ENCODE measurements around the gene WNT9B. TPM values are rescaled to one million over a fixed set of nuclear protein-coding genes. Genes with fewer than 3 reads are reported as not detected.

WNT9B gene
- total RNA-seq, 1 donor from 2014 or later = not detected

DNA sequence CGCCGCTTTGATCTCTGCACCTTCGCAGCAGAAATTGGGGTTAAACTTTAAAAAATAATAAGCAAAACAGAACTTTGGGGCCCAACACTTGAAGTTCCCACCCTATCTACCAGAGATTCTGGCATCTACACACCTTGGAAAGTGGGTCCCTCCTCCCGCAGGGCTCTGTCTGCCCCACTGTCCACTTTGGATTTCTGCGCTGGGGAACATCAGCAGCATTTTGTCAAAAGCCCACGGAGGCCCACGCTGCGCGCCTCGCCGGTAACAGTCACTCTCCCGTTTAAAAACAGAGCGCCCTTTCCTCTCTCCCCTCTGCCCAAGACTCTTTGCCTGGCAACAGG, 725 bp upstream of the WNT9B start:
- no peak overlapping the region for H3K4me3 Mint-ChIP-seq
- peaks cover 61% of the 10 kb centered on the region for H3K27me3 Mint-ChIP-seq (ENCODE audit: insufficient read depth)
- no peak overlapping the region for H3K27ac Mint-ChIP-seq
- no peaks in the 10 kb centered on the region for H3K4me1 Mint-ChIP-seq (ENCODE audit: low read depth)
- intact Hi-C loops (cut with micrococcal nuclease) = no loop called here
- no peaks in the 10 kb centered on the region for H3K9me3 Mint-ChIP-seq
- no peaks in the 10 kb centered on the region for H3K36me3 Mint-ChIP-seq (ENCODE audit: low read depth)
- no peak for DNase-seq (ENCODE audit: low spot score)

DNA sequence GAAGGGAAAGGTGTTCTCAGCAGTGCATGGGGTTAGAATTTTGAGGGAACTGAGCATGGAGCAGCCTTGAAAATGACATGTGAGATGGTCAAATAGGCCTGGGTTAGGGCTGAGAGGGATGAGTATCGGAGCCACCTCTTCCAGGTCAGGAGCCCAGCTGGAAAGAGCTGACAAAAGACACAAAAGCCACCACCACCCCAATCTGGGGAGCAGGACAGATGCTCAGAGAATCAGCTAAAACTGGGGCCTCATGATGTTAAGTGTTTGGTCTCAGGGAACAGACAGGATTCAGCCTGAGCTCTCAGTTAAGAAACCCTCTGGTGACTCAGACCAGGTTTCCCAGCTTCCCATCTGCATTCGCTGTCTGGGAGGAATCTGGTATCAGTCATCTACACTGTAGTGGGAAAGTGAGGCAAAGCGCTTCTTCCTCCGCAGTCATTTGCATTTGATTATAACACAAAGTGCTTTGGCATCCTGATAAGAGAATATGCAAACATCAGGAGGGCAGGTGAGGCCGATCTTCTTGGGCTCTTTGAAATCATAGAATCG, 2.6 kb downstream of the WNT9B start:
- Mint-ChIP-seq H3K27me3 (ENCODE audit: insufficient read depth) (peaks cover 50% of the 10 kb centered on the region), H3K9me3 (no peaks in the 10 kb centered on the region), H3K36me3 (ENCODE audit: low read depth) (no peaks in the 10 kb centered on the region), H3K4me3 (no peak overlapping the region), H3K27ac (no peak overlapping the region), H3K4me1 (ENCODE audit: low read depth) (no peaks in the 10 kb centered on the region)
- intact Hi-C loops (cut with micrococcal nuclease) = no loop called here
- DNase-seq (ENCODE audit: low spot score) = no peak

DNA sequence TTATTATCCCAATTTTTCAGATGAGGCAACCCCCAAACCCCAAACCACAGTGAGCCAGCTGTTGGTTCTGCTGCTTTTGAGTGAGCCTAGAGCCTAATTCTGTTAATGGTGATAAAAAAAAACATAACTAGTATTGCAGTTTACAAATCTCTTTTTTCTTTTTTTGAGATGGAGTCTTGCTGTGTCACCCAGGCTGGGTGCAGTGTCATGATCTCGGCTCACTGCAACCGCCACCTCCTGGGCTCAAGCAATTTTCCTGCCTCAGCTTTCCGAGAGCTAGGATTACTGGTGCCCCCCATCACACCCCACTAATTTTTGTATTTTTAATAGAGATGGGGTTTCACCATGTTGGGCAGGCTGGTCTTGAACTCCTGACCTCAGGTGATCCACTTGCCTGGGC, 3.1 kb downstream of the WNT9B start:
- Mint-ChIP-seq H3K4me1 (ENCODE audit: low read depth) (no peaks in the 10 kb centered on the region), H3K27me3 (ENCODE audit: insufficient read depth) (peaks cover 49% of the 10 kb centered on the region), H3K27ac (no peak overlapping the region)

DNA sequence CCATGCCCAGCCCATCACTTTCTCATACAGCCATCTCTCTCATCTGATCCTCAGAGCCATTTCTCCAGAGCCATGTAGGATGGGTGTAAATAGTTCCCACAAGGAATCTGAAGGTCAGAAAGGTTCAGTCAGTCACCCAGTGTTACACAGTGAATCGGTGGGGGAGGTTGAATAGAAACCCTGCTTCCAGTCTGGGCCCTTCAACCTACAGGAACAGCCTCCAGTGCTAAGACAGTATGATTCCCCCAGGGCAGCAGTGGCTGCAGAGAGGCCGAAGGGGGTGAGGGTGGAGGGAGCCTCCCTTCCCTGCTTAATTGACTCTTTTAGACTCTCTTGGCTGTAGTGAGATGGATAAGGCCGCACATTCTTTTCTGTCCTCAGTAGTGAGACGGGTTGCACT, 3.6 kb downstream of the WNT9B start:
- H3K9me3 Mint-ChIP-seq = no peaks in the 10 kb centered on the region
- intact Hi-C loops (cut with micrococcal nuclease) = no loop called here
- no peaks in the 10 kb centered on the region for H3K4me1 Mint-ChIP-seq (ENCODE audit: low read depth)
- H3K27me3 Mint-ChIP-seq (ENCODE audit: insufficient read depth) = peaks cover 46% of the 10 kb centered on the region
- no peak overlapping the region for H3K27ac Mint-ChIP-seq
- no peaks in the 10 kb centered on the region for H3K36me3 Mint-ChIP-seq (ENCODE audit: low read depth)
- no peak for DNase-seq (ENCODE audit: low spot score)
- no peak overlapping the region for H3K4me3 Mint-ChIP-seq

More for the DNA sequence above, 3.1 kb downstream of the WNT9B start:
- no peaks in the 10 kb centered on the region for H3K36me3 Mint-ChIP-seq (ENCODE audit: low read depth)
- no peak for DNase-seq (ENCODE audit: low spot score)
- H3K9me3 Mint-ChIP-seq = no peaks in the 10 kb centered on the region
- intact Hi-C loops (cut with micrococcal nuclease) = no loop called here
- no peak overlapping the region for H3K4me3 Mint-ChIP-seq

DNA sequence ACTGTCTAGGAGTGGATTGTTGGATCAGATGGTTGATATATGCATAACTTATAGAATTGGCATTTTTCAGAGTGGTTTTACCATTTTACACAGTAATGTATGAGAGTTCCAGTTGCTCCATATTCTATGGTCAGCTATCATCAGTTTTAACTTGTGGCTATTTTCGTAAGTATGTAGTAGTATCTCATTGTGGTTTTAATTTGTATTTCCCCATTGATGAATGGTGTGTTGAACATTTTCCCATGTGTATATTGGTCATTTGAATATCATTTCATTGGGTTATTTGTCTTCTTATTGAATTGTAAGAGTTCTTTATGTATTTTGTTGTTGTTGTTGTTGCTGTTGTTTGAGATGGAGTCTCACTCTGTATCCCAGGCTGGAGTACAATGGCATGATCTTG, 6.2 kb downstream of the WNT9B start:
- no peaks in the 10 kb centered on the region for H3K36me3 Mint-ChIP-seq (ENCODE audit: low read depth)
- intact Hi-C loops (cut with micrococcal nuclease) = no loop called here
- no peaks in the 10 kb centered on the region for H3K9me3 Mint-ChIP-seq
- H3K27me3 Mint-ChIP-seq (ENCODE audit: insufficient read depth) = peaks cover 26% of the 10 kb centered on the region
- H3K27ac Mint-ChIP-seq = no peak overlapping the region
- DNase-seq (ENCODE audit: low spot score) = no peak
- no peak overlapping the region for H3K4me3 Mint-ChIP-seq
- no peaks in the 10 kb centered on the region for H3K4me1 Mint-ChIP-seq (ENCODE audit: low read depth)

DNA sequence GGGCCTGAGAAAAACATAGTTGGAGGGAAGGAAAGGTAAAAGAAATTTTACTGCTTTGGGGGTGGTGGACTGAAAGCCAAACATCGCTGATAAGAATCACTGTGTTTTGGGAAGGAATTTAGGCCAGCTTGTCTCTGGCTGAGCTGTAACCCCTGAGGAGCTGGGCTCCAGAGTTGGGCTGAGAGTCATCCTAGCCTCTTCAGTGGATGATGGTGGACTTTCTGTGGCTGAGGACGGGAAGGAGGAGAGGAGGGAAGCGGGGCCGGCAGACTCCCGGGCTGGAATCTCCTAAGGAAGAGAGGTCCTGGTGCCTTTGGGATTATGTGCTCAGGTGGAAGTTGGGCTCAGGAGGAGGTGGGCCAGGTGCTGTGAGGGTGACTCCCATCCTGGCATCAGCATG, 8.6 kb downstream of the WNT9B start:
- intact Hi-C loops (cut with micrococcal nuclease) = no loop called here
- H3K36me3 Mint-ChIP-seq (ENCODE audit: low read depth) = no peaks in the 10 kb centered on the region
- H3K27ac Mint-ChIP-seq = no peak overlapping the region
- H3K27me3 Mint-ChIP-seq (ENCODE audit: insufficient read depth) = peaks cover 16% of the 10 kb centered on the region
- DNase-seq (ENCODE audit: low spot score) = no peak
- H3K4me1 Mint-ChIP-seq (ENCODE audit: low read depth) = no peaks in the 10 kb centered on the region
- H3K4me3 Mint-ChIP-seq = no peak overlapping the region
- no peaks in the 10 kb centered on the region for H3K9me3 Mint-ChIP-seq

DNA sequence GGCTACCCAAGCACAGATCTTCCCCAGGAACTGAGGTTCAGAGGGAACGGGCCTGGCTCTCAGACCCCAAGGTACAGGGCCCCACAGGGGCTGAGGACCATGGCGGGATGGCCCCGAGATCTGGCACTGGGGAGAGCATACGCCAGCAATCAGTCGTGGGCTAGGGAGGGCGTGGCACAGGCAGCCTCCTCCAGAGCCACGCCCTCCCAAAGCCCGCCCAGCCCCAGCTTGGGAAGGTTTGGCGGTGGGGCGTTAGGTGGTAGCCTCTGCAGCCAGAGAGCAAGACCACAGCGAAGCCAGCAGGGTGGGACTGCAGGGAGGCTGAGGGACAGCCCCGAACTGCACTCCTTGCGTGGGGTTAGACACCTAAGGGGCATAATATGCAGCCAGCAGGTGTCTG, 11.6 kb downstream of the WNT9B start:
- DNase-seq (ENCODE audit: low spot score) = no peak
- Mint-ChIP-seq H3K36me3 (ENCODE audit: low read depth) (no peaks in the 10 kb centered on the region), H3K4me3 (no peak overlapping the region), H3K4me1 (ENCODE audit: low read depth) (no peaks in the 10 kb centered on the region), H3K27me3 (ENCODE audit: insufficient read depth) (peaks cover 7% of the 10 kb centered on the region), H3K9me3 (no peaks in the 10 kb centered on the region), H3K27ac (no peak overlapping the region)
- intact Hi-C loops (cut with micrococcal nuclease) = no loop called here

DNA sequence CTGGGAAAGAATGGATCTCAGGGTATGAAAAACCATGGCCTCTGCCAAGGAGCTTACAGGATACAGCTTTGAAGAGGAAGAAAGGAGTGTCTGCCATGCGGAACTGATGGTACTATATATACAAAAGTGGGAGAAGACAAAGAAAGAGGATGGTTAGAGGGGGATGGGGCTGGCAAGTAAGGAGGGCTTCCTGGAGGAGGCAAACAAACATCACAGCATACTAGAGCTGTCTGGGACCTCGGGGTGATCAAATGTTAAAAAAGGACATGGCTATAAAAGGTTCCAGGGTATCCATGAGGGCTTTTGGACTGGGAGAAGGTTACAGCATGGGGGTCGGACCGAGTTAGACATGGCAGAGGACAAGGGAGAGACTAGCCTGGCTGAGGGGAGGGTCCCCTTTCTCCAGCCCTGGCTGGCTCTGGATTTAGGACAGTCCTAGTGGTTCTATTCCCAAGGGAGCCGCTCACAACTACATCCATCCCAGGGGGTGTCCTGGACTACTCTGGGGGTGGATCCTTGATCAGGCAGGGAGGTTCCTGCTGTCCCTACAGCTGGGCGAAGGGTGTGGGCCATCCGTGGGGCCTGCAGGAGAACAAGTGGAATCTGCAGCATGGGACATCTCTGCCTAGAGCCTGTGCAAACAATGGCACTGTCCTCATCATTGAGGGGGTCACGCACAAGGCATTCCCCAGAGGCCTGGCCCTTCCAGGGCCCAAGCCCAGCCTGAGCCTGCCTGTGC, 12.2 kb downstream of the WNT9B start:
- intact Hi-C loops (cut with micrococcal nuclease) = no loop called here
- H3K36me3 Mint-ChIP-seq (ENCODE audit: low read depth) = no peaks in the 10 kb centered on the region
- H3K27me3 Mint-ChIP-seq (ENCODE audit: insufficient read depth) = peaks cover 7% of the 10 kb centered on the region
- DNase-seq (ENCODE audit: low spot score) = no peak
- no peak overlapping the region for H3K4me3 Mint-ChIP-seq
- no peaks in the 10 kb centered on the region for H3K9me3 Mint-ChIP-seq
- no peaks in the 10 kb centered on the region for H3K4me1 Mint-ChIP-seq (ENCODE audit: low read depth)
- H3K27ac Mint-ChIP-seq = no peak overlapping the region

DNA sequence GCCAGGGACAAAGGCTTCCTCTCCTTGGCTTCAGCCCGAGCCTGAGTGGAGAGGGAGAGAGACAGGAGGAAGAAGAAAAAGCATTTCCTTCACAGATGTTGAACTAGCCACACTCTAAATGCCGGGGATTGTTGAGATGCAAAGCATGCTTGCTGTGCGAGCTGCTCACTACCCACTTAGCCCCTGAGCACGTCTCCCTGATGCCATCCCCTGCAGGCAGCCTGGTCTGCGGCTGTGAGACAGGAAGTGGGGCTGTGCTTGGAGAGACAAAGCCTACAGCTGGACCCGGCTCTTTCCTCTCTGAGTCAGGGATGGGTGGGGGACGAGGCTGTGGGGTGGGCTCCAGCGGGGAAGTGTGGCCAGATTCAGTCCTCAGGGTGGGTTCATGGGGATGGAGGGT, 13.7 kb downstream of the WNT9B start:
- no peak for DNase-seq (ENCODE audit: low spot score)
- Mint-ChIP-seq H3K4me1 (ENCODE audit: low read depth) (no peaks in the 10 kb centered on the region), H3K4me3 (no peak overlapping the region), H3K36me3 (ENCODE audit: low read depth) (no peaks in the 10 kb centered on the region), H3K27me3 (ENCODE audit: insufficient read depth) (peaks cover 7% of the 10 kb centered on the region), H3K27ac (no peak overlapping the region), H3K9me3 (no peaks in the 10 kb centered on the region)
- intact Hi-C loops (cut with micrococcal nuclease) = no loop called here

DNA sequence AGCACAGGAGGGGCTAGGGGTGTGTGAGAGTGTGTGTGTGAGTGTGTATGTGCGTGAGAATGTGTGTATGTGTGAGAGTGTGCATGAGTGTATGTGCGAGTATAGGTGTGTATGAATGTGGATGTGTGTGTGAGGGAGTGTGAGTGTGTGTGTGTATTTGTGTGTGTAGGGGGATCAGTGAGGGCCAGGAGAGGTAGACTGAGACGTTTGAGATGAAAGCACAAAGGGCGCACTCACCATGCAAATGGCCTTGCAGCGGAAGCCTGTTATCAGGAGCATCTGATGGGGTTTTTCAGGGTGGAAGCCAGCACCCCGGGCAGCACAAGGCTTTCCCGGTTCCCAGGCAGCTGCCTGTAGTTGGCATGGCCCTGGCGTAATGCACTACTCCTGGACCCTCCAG, 14.9 kb downstream of the WNT9B start:
- Mint-ChIP-seq H3K27ac (no peak overlapping the region), H3K9me3 (no peaks in the 10 kb centered on the region), H3K4me3 (no peak overlapping the region), H3K36me3 (ENCODE audit: low read depth) (no peaks in the 10 kb centered on the region), H3K27me3 (ENCODE audit: insufficient read depth) (peaks cover 7% of the 10 kb centered on the region), H3K4me1 (ENCODE audit: low read depth) (no peaks in the 10 kb centered on the region)
- no peak for DNase-seq (ENCODE audit: low spot score)
- intact Hi-C loops (cut with micrococcal nuclease) = no loop called here

DNA sequence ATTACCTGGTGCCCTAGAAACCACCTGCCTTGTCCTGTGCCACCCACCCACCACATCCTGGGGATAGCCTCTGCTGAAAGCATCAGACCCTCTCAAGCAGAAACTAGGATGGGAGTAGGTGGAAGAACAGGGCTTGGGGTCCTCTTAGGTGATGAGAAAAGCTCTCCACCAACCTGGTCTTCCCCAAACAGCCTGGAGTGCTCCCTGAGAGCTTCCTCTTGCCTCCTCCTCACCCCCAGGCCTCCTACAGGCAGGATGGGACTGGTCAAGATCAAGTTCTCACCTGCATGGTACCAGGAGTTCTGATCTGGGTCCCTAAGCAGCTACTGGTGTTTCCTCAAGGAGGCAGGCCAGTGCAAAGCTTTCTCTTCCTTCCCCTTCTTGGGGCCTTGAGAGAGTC, 15.4 kb downstream of the WNT9B start:
- H3K36me3 Mint-ChIP-seq (ENCODE audit: low read depth) = no peaks in the 10 kb centered on the region
- no peak for DNase-seq (ENCODE audit: low spot score)
- no peaks in the 10 kb centered on the region for H3K9me3 Mint-ChIP-seq
- H3K27me3 Mint-ChIP-seq (ENCODE audit: insufficient read depth) = peaks cover 7% of the 10 kb centered on the region
- no peak overlapping the region for H3K4me3 Mint-ChIP-seq
- intact Hi-C loops (cut with micrococcal nuclease) = no loop called here
- no peaks in the 10 kb centered on the region for H3K4me1 Mint-ChIP-seq (ENCODE audit: low read depth)
- no peak overlapping the region for H3K27ac Mint-ChIP-seq

DNA sequence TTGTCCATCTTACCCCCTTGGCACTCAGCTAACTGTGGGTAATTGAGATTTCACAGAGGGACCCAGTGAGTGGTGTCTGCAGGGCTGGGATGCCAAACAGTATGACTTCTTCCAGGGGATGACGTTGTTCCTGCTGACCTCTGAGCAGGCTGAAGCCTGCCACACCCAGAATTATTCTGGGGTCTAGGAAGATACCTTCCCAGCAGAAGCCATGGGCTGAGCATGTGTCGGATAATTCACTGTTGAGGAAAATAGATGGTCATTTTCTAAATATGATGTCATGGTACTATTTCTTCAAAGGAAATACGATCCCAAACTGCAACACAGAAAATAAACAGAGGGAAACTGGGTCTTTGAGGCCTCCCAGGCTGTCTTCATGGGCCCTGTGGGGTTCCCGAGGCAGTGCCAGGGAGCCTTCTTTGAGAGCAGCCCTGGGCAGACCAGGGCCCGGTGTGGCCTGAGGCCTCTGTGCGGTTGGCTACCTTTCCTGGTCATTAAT, 17.4 kb downstream of the WNT9B start:
- H3K4me3 Mint-ChIP-seq = no peak overlapping the region

DNA sequence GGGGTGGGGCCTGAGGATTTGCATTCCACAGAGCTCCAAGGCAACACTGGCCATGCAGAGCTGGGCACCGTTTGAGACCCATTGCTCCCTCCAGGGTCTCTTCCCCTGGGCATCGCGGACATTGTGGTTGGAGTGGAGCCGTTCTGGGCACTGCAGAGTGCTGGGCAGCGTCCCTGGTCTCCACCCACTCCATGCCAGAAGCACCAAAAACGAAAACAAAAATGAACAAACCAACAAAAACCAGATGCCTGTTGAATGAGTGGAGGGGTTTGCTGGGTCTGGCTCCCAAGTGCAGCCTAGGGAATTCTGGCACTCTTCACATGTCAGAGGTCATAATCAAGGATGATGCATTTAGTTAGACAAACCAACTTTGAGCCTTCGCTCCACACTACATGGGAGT, 17.9 kb downstream of the WNT9B start:
- intact Hi-C loops (cut with micrococcal nuclease) = no loop called here
- peaks cover 6% of the 10 kb centered on the region for H3K27me3 Mint-ChIP-seq (ENCODE audit: insufficient read depth)
- H3K36me3 Mint-ChIP-seq (ENCODE audit: low read depth) = no peaks in the 10 kb centered on the region
- DNase-seq (ENCODE audit: low spot score) = no peak
- H3K4me3 Mint-ChIP-seq = no peak overlapping the region
- H3K27ac Mint-ChIP-seq = no peak overlapping the region
- no peaks in the 10 kb centered on the region for H3K4me1 Mint-ChIP-seq (ENCODE audit: low read depth)
- H3K9me3 Mint-ChIP-seq = no peaks in the 10 kb centered on the region

More for the DNA sequence above, 17.4 kb downstream of the WNT9B start:
- no peaks in the 10 kb centered on the region for H3K4me1 Mint-ChIP-seq (ENCODE audit: low read depth)
- no peaks in the 10 kb centered on the region for H3K9me3 Mint-ChIP-seq
- DNase-seq (ENCODE audit: low spot score) = no peak
- peaks cover 6% of the 10 kb centered on the region for H3K27me3 Mint-ChIP-seq (ENCODE audit: insufficient read depth)
- intact Hi-C loops (cut with micrococcal nuclease) = no loop called here
- H3K27ac Mint-ChIP-seq = no peak overlapping the region
- H3K36me3 Mint-ChIP-seq (ENCODE audit: low read depth) = no peaks in the 10 kb centered on the region
